GM12873 (cell line): ENCODE measurements around the gene INAVA.

Experiments
- CTCF ChIP-seq: IDR thresholded peaks from 2 replicates; pipeline ENCODE4 v1.5.1; 2012; ENCODE audit warnings: low read depth, mild to moderate bottlenecking, moderate library complexity, low read length, control low read depth; ENCODE audit not compliant: insufficient read depth; ENCODE audit errors: missing control alignments

INAVA gene

GRCh38 chr1:200888349-200888838 lies 6.3 kb upstream of the INAVA start:
- peak; percentile 1 for TF ChIP-seq CTCF

DNA sequence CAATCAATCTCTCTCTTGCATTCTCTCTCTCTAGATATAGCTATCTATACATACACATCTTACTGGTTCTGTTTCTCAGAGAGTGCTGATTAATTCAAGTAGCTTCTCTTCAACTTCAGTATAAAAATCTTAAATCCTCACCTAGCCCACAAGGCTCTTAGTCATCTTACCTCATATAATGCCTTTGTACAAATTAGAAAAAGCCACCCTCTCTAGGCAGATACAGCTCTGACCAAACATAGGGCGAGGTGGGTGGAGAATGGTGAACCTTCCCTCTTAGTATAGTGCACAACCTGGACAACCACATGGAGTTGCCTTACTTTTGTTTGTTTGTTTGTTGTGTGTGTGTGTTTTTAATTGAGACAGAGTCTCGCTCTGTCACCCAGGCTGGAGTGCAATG lies 5.1 kb upstream of the INAVA start:
- no peak for TF ChIP-seq CTCF

- no peak for TF ChIP-seq CTCF
These were observed 4.7 kb upstream of the INAVA start for GRCh38 chr1:200890027-200890426.

DNA sequence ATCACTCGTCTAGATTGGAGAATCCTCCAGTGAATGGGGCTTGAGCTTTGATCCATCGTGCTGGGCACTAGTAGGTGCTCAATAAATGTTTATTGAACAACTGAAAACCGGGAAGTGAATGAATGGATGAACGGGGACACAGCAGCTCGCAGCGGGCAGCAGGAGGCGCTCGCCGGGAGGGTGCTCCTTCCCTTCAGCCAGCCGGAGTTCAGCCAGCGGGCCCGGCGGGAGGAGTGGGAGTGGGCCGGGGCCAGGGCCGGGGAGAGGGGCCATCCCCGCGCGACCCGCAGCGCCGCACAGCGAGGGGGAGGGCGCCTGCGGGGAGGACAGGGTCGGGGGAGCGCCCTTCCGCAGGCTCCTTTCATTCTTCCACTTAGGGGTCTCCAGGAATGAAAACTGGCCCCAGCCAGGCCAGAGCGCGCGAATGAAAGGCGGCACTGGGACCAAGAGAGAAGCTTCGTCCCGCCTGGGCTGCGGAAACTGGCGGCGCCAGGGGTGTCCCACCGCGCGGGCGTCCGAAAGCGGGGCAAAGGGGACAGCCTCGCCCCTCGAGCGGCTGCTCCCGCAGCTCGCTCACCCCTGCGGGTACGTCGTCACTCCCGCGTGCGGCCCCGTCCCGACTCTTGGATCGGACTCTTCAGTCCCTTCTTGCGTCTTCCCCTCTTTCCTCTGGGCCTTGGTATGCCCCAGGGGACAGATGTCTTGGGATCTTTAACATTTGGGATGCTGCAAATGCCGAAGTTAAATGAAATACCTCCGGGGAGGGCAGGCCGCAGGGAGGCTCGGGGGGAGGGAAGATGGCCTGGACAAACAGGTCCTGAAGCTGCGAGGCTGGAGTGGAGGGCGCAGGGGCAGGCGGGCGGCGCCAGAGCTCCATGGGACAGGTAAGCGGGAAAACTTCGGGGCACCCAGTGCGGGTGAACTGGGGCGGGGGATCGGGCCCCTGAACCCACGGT lies 3.6 kb upstream of the INAVA start:
- peak; percentile 63 for TF ChIP-seq CTCF

DNA sequence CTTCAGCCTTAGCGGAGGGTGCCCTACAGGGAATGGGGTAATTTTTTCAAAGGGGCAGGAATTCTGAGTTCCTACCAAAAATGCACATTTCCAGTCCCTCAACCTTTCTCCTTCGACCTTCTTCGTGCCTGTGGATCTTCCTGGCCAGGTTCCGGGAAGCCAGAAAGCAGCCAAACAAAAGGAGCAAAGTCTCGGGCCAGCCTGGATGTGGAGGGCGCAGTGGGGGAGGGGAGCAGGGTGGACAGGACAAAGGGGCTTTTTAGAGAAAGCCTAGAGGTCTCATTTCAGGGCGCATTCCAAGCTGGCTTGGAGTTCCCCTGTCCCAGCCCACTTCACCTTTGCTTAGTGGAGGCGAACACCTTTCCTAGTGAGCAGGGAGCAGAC lies 2.9 kb upstream of the INAVA start:
- no peak for TF ChIP-seq CTCF

DNA sequence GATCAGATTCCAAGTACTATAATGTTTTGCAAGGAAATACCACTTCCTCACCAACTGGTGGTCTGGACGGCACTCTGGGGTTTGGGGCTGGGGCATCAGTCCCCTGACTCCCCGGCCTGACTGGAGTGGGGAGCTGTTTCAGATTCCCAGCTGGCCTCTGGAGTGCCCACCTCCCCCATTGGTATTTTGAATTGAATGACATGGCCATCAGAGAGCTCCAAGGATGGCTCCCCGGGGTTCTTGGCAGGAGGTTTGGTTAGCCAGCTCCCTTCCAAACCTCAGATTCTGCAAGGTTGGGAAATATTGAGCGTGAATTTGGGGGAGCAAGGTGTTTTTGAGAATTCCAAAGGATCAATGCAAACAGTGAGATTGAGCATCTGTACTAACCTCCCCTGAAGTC lies 2.2 kb upstream of the INAVA start:
- TF ChIP-seq CTCF = no peak

GRCh38 chr1:200892958-200893357 lies 1.7 kb upstream of the INAVA start:
- no peak for TF ChIP-seq CTCF
